C4-2B (cell line): ENCODE data around the gene ATP6V0A1.

Source experiments
- CTCF ChIP-seq: fragments of 450-650 bp; conservative IDR thresholded peaks from 2 replicates; pipeline ENCODE4 v1.5.1; 2017; ENCODE audit warnings: mild to moderate bottlenecking
- ZFX ChIP-seq: fragments of 450-650 bp; IDR thresholded peaks from 2 replicates; pipeline ENCODE4 v1.6.1; 2017

DNA sequence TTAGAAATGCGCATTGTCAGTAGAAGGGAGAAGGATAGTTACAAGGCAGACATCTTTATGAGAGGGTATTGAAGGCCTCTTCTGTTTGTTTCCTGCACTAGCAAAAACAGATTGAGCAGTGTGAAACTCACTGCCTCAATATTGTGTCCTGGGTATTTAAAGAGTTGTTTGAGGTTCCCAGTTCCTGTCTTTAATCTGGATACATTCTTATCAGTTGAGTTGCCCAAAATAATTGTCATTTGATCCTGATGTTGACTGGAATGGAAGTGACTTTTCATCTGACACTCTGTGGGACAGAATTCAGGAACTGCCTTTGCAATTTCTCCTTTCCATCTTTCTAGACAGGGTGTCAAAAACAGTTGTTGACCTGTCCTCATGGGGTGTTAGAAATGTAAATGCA, 1.7 kb downstream of the ATP6V0A1 start:
- TF ChIP-seq CTCF (no peak), ZFX (no peak)
